ENCODE measurements around the gene SCAMP4.

DNA sequence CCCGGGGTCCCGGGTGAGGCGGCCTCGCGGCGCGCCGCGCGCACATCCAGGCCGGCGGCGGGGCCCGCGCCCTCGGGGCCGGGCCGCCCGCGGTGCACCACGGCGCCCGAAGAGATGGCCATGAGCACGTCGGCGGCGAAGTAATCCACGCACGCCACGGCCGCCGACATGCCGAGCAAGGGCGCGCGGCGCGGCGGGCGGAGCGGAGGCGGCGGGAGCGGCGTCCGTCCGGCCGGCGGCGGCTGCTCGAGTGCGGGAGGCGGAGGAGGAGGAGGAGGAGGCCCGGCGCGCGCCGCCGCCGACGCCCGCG lies 41.9 kb upstream of the SCAMP4 start, which contains the start of gene KLF16:
- TF ChIP-seq, protein P1, sequence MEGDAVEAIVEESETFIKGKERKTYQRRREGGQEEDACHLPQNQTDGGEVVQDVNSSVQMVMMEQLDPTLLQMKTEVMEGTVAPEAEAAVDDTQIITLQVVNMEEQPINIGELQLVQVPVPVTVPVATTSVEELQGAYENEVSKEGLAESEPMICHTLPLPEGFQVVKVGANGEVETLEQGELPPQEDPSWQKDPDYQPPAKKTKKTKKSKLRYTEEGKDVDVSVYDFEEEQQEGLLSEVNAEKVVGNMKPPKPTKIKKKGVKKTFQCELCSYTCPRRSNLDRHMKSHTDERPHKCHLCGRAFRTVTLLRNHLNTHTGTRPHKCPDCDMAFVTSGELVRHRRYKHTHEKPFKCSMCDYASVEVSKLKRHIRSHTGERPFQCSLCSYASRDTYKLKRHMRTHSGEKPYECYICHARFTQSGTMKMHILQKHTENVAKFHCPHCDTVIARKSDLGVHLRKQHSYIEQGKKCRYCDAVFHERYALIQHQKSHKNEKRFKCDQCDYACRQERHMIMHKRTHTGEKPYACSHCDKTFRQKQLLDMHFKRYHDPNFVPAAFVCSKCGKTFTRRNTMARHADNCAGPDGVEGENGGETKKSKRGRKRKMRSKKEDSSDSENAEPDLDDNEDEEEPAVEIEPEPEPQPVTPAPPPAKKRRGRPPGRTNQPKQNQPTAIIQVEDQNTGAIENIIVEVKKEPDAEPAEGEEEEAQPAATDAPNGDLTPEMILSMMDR (IDR thresholded peaks at IDR 0.05), result peak in 1 of 4 experiments; percentile 0
- peak; percentile 42 to 77 for TF ChIP-seq POLR2A (IDR thresholded peaks at IDR 0.05)
- TF ChIP-seq POLR2AphosphoS5 (IDR thresholded peaks at IDR 0.05), result no peak
- TF ChIP-seq EP300 (IDR thresholded peaks at IDR 0.05), result no peak
